OCI-LY3 (cell line): ENCODE results near the gene RGS1.
A peak's percentile ranks its signal among the peaks of the same experiment; 100 is the strongest.

Experiments used
- H2AFZ ChIP-seq: fragments of 200-600, 300-600 bp; shearing (Covaris generic); 2 replicates; pipeline ENCODE4 v1.6.0; 2014; ENCODE audit warnings: antibody characterized with exemption, low read depth, low read length
- H3K27ac ChIP-seq: fragments of 200-600, 300-600 bp; sonication (generic); 2 replicates; pipeline ENCODE4 v1.5.1; 2014; ENCODE audit warnings: mild to moderate bottlenecking, low read length, moderate library complexity, mixed read lengths
- H3K27me3 ChIP-seq: fragments of 200-600, 300-600 bp; sonication (generic); 2 replicates; pipeline ENCODE4 v1.6.1; 2014; ENCODE audit warnings: low read depth, low read length, mixed read lengths
- H3K36me3 ChIP-seq: fragments of 200-600, 300-600 bp; sonication (generic); replicated peaks from 2 replicates; pipeline ENCODE3; 2014; ENCODE audit warnings: low read depth, low read length, mixed read lengths
- H3K4me1 ChIP-seq: fragments of 300-600, 200-600 bp; sonication (generic); 2 replicates; pipeline ENCODE4 v1.6.1; 2014; ENCODE audit warnings: low read length, mixed read lengths
- H3K4me2 ChIP-seq: fragments of 200-600, 300-600 bp; sonication (generic); 2 replicates; pipeline ENCODE4 v1.6.1; 2014; ENCODE audit warnings: low read length, mixed read lengths
- H3K4me3 ChIP-seq: fragments of 300-600, 200-600 bp; sonication (generic); 2 replicates; pipeline ENCODE4 v1.5.1; 2014; ENCODE audit warnings: antibody characterized with exemption, mild to moderate bottlenecking, low read length, moderate library complexity
- H3K79me2 ChIP-seq: fragments of 300-600, 200-600 bp; shearing (Covaris generic); 2 replicates; pipeline ENCODE4 v1.6.1; 2014; ENCODE audit warnings: mild to moderate bottlenecking, low read length, mixed read lengths
- H3K9ac ChIP-seq: fragments of 300-600, 200-600 bp; shearing (Covaris generic); 2 replicates; pipeline ENCODE4 v1.6.0; 2014; ENCODE audit warnings: mild to moderate bottlenecking, low read length, moderate library complexity
- H3K9me3 ChIP-seq: fragments of 200-600, 300-600 bp; shearing (Covaris generic); 2 replicates; pipeline ENCODE4 v1.6.1; 2014; ENCODE audit warnings: low read length, mixed read lengths; ENCODE audit not compliant: insufficient read depth
- H4K20me1 ChIP-seq: fragments of 200-600, 300-600 bp; sonication (generic); 2 replicates; pipeline ENCODE4 v1.6.1; 2016; ENCODE audit warnings: low read length, mixed read lengths; ENCODE audit not compliant: insufficient read depth
- CTCF ChIP-seq: fragments of 200-600, 300-600 bp; sonication (generic); IDR thresholded peaks from 2 replicates; pipeline ENCODE4 v1.5.1; 2014; ENCODE audit warnings: antibody characterized with exemption, low read length, low read depth
- EZH2phosphoT487 ChIP-seq: fragments of 200-600 bp; shearing (Covaris generic); IDR thresholded peaks from 2 replicates; pipeline ENCODE4 v1.6.1; 2018; ENCODE audit warnings: antibody characterized with exemption, mixed run types, low read depth

RGS1 gene

GRCh38 chr1:192575499-192576189 lies at the start of gene RGS1:
Gene RGS1, plus strand, starts transcription at chr1:192575773. Its CDS starts 20 bp downstream, at chr1:192575793.
- Histone ChIP-seq H4K20me1 (peaks cover 34% of the 10 kb centered on the region), H3K79me2 (peaks cover 51% of the 10 kb centered on the region), H2AFZ (no peak within 1 kb of the TSS), H3K36me3 (peaks cover 50% of the 10 kb centered on the region), H3K27me3 (no peaks in the 10 kb centered on the region), H3K4me1 (peaks cover 41% of the 10 kb centered on the region), H3K4me3 (peak within 1 kb of the TSS; percentile 81), H3K4me2 (peak within 1 kb of the TSS; percentile 93), H3K9ac (peak within 1 kb of the TSS; percentile 90), H3K27ac (peak within 1 kb of the TSS; percentile 86), H3K9me3 (no peaks in the 10 kb centered on the region)
- TF ChIP-seq CTCF (no peak), EZH2phosphoT487 (0 out of 2 replicates have a peak, but pooled peaks have one; percentile 52)

- TF ChIP-seq EZH2phosphoT487 (no peak), CTCF (no peak)
- H2AFZ ChIP-seq, result no peak overlapping the region
- H3K79me2 ChIP-seq, result no peaks in the 10 kb centered on the region
- H3K4me1 ChIP-seq, result peaks cover 54% of the 10 kb centered on the region
- H3K4me2 ChIP-seq, result no peak overlapping the region
- no peaks in the 10 kb centered on the region for H4K20me1 ChIP-seq
- no peaks in the 10 kb centered on the region for H3K9me3 ChIP-seq
- H3K4me3 ChIP-seq, result no peak overlapping the region
- H3K27me3 ChIP-seq, result no peaks in the 10 kb centered on the region
- H3K9ac ChIP-seq, result no peak overlapping the region
- no peak overlapping the region for H3K27ac ChIP-seq
- no peaks in the 10 kb centered on the region for H3K36me3 ChIP-seq
Measured at GRCh38 chr1:192527111-192527795, 48.3 kb upstream of the RGS1 start.

GRCh38 chr1:192527950-192528349 lies 47.6 kb upstream of the RGS1 start:
- H2AFZ ChIP-seq, result no peak overlapping the region

More at GRCh38 chr1:192527950-192528349, 47.6 kb upstream of the RGS1 start:
- H3K4me3 ChIP-seq, result no peak overlapping the region
- no peak for TF ChIP-seq EZH2phosphoT487
- TF ChIP-seq CTCF, result no peak
- H3K9ac ChIP-seq, result no peak overlapping the region
- no peak overlapping the region for H3K27ac ChIP-seq
- H4K20me1 ChIP-seq, result no peaks in the 10 kb centered on the region
- H3K36me3 ChIP-seq, result no peaks in the 10 kb centered on the region
- H3K79me2 ChIP-seq, result no peaks in the 10 kb centered on the region
- no peak overlapping the region for H3K4me2 ChIP-seq
- H3K4me1 ChIP-seq, result peaks cover 54% of the 10 kb centered on the region
- H3K27me3 ChIP-seq, result no peaks in the 10 kb centered on the region
- H3K9me3 ChIP-seq, result no peaks in the 10 kb centered on the region
